ENCODE data around the gene PRKRIP1. TPM values are rescaled to one million over a fixed set of nuclear protein-coding genes. Genes with fewer than 3 reads are reported as not detected.
"Not testable (repeated sequence)": the region's sequence is repeated elsewhere in the genome, so short reads cannot be mapped to it uniquely, and the experiment has no call there.

The PRKRIP1 gene
- total RNA-seq, 5 donors from 2014 or later (not counting 1 experiment from before 2014, with no cell fraction given), result 37.1 to 56.2 (median 48.3) TPM

GRCh38 chr7:102365390-102365789 is 30.8 kb upstream of the PRKRIP1 start:
- POLR2A ChIA-PET; ATAC-seq (replicated peaks in 1 of 4); H3K9me3 Mint-ChIP-seq; CTCF ChIA-PET; H3K27ac ChIP-seq (ENCODE audit: low read length); H3K9me3 ChIP-seq; H3K4me1 ChIP-seq (ENCODE audit: control insufficient read depth in 1 of 2, extremely low read depth in 1 of 2, insufficient read depth in 2 of 2, low read length in 2 of 2); DNase-seq; H3K27ac Mint-ChIP-seq; H3K4me3 ChIP-seq (ENCODE audit: control insufficient read depth in 1 of 2, extremely low read depth in 1 of 2, low read length in 1 of 2); H3K36me3 ChIP-seq (ENCODE audit: control insufficient read depth in 2 of 2, extremely low read depth in 1 of 2, insufficient read depth in 1 of 2, low read length in 1 of 2); H3K27me3 Mint-ChIP-seq; H3K27me3 ChIP-seq (replicated peaks in 1 of 2; ENCODE audit: control insufficient read depth in 2 of 2, extremely low read depth in 1 of 2, insufficient read depth in 2 of 2, low read length in 1 of 2): not testable (repeated sequence)
- WGBS (ENCODE audit: insufficient coverage), result no CpG with 5 or more reads among the region's 7 CpGs
- Mint-ChIP-seq H3K4me1 (peaks cover 26 to 31% (median 31%) of the 10 kb centered on the region in 3 donors), H3K36me3 (peaks cover 19% of the 10 kb centered on the region), H3K4me3 (peak overlapping the region; percentile 31 to 90 (median 51))

GRCh38 chr7:102370038-102370437 is 26.1 kb upstream of the PRKRIP1 start:
- peaks cover 31% of the 10 kb centered on the region for H3K36me3 Mint-ChIP-seq
- POLR2A ChIA-PET, result interaction anchor here in 1 of 2 donors (0.6 kb wide), 1 partner anchor 677 kb away, joined by 3 read pairs; no protein-coding TSS in a partner anchor
- peak overlapping the region in 1 of 3 donors; percentile 29 for H3K4me3 Mint-ChIP-seq

GRCh38 chr7:102372796-102373195 is 23.4 kb upstream of the PRKRIP1 start:
- H3K27me3 Mint-ChIP-seq, POLR2A ChIA-PET: not testable (repeated sequence)

More at GRCh38 chr7:102370038-102370437, 26.1 kb upstream of the PRKRIP1 start:
- H3K27ac Mint-ChIP-seq; H3K9me3 Mint-ChIP-seq; ATAC-seq (replicated peaks in 1 of 4); CTCF ChIA-PET; H3K4me1 ChIP-seq (ENCODE audit: control insufficient read depth in 1 of 2, extremely low read depth in 1 of 2, insufficient read depth in 2 of 2, low read length in 2 of 2); H3K36me3 ChIP-seq (ENCODE audit: control insufficient read depth in 2 of 2, extremely low read depth in 1 of 2, insufficient read depth in 1 of 2, low read length in 1 of 2); H3K4me3 ChIP-seq (ENCODE audit: control insufficient read depth in 1 of 2, extremely low read depth in 1 of 2, low read length in 1 of 2); H3K27me3 ChIP-seq (replicated peaks in 1 of 2; ENCODE audit: control insufficient read depth in 2 of 2, extremely low read depth in 1 of 2, insufficient read depth in 2 of 2, low read length in 1 of 2); H3K27me3 Mint-ChIP-seq; H3K27ac ChIP-seq (ENCODE audit: low read length); DNase-seq; H3K9me3 ChIP-seq: not testable (repeated sequence)
- H3K4me1 Mint-ChIP-seq, result peaks cover 36 to 40% (median 36%) of the 10 kb centered on the region in 3 donors

GRCh38 chr7:102376964-102377466 is 19.1 kb upstream of the PRKRIP1 start:
- no peak for ATAC-seq (replicated peaks in 1 of 4)
- Histone ChIP-seq H3K4me1 (ENCODE audit: control insufficient read depth in 1 of 2, extremely low read depth in 1 of 2, insufficient read depth in 2 of 2, low read length in 2 of 2) (no peaks in the 10 kb centered on the region), H3K27me3 (replicated peaks in 1 of 2; ENCODE audit: control insufficient read depth in 2 of 2, extremely low read depth in 1 of 2, insufficient read depth in 2 of 2, low read length in 1 of 2) (no peaks in the 10 kb centered on the region), H3K4me3 (ENCODE audit: control insufficient read depth in 1 of 2, extremely low read depth in 1 of 2, low read length in 1 of 2) (no peak overlapping the region), H3K27ac (ENCODE audit: low read length) (no peak overlapping the region), H3K9me3 (no peaks in the 10 kb centered on the region), H3K36me3 (ENCODE audit: control insufficient read depth in 2 of 2, extremely low read depth in 1 of 2, insufficient read depth in 1 of 2, low read length in 1 of 2) (peaks cover 0 to 30% of the 10 kb centered on the region in 2 donors)
- peaks cover 7 to 14% (median 10%) of the 10 kb centered on the region in 3 donors for H3K4me1 Mint-ChIP-seq
- ChIA-PET CTCF (no interaction called here), POLR2A (no interaction called here)
- H3K9me3 Mint-ChIP-seq, result no peaks in the 10 kb centered on the region
- H3K27me3 Mint-ChIP-seq, result no peaks in the 10 kb centered on the region
- peaks cover 30% of the 10 kb centered on the region for H3K36me3 Mint-ChIP-seq
- 63% methylated on average over 2 of the region's 6 CpGs for WGBS (ENCODE audit: insufficient coverage)
- H3K27ac Mint-ChIP-seq, result peak overlapping the region in 1 of 2 donors; percentile 28
- no peak for DNase-seq
- H3K4me3 Mint-ChIP-seq, result no peak overlapping the region

More at GRCh38 chr7:102372796-102373195, 23.4 kb upstream of the PRKRIP1 start:
- H3K4me3 ChIP-seq (ENCODE audit: control insufficient read depth in 1 of 2, extremely low read depth in 1 of 2, low read length in 1 of 2); H3K27ac Mint-ChIP-seq; H3K9me3 Mint-ChIP-seq; CTCF ChIA-PET; DNase-seq; H3K9me3 ChIP-seq; H3K27ac ChIP-seq (ENCODE audit: low read length); H3K4me3 Mint-ChIP-seq; H3K4me1 ChIP-seq (ENCODE audit: control insufficient read depth in 1 of 2, extremely low read depth in 1 of 2, insufficient read depth in 2 of 2, low read length in 2 of 2); ATAC-seq (replicated peaks in 1 of 4); H3K27me3 ChIP-seq (replicated peaks in 1 of 2; ENCODE audit: control insufficient read depth in 2 of 2, extremely low read depth in 1 of 2, insufficient read depth in 2 of 2, low read length in 1 of 2): not testable (repeated sequence)
- peaks cover 24 to 30% (median 26%) of the 10 kb centered on the region in 3 donors for H3K4me1 Mint-ChIP-seq
- peaks cover 30% of the 10 kb centered on the region for H3K36me3 Mint-ChIP-seq
- H3K36me3 ChIP-seq (ENCODE audit: control insufficient read depth in 2 of 2, extremely low read depth in 1 of 2, insufficient read depth in 1 of 2, low read length in 1 of 2), result peaks cover 0 to 13% of the 10 kb centered on the region in 2 donors
- WGBS (ENCODE audit: insufficient coverage), result no CpG with 5 or more reads among the region's 2 CpGs

- not testable (repeated sequence) for H3K27me3 Mint-ChIP-seq; DNase-seq; H3K9me3 ChIP-seq; H3K4me1 Mint-ChIP-seq; ATAC-seq (replicated peaks in 1 of 4); H3K4me3 ChIP-seq (ENCODE audit: control insufficient read depth in 1 of 2, extremely low read depth in 1 of 2, low read length in 1 of 2); H3K9me3 Mint-ChIP-seq; H3K27me3 ChIP-seq (replicated peaks in 1 of 2; ENCODE audit: control insufficient read depth in 2 of 2, extremely low read depth in 1 of 2, insufficient read depth in 2 of 2, low read length in 1 of 2); H3K27ac Mint-ChIP-seq; H3K4me1 ChIP-seq (ENCODE audit: control insufficient read depth in 1 of 2, extremely low read depth in 1 of 2, insufficient read depth in 2 of 2, low read length in 2 of 2); H3K27ac ChIP-seq (ENCODE audit: low read length); H3K4me3 Mint-ChIP-seq
- ChIA-PET CTCF (interaction anchor here in 1 of 2 donors (0.6 kb wide), 1 partner anchor 96 kb away, joined by 3 read pairs; no protein-coding TSS in a partner anchor), POLR2A (interaction anchor here in 1 of 2 donors (0.7 kb wide), 1 partner anchor 1198 kb away, joined by 3 read pairs; no protein-coding TSS in a partner anchor)
- peaks cover 28% of the 10 kb centered on the region for H3K36me3 Mint-ChIP-seq
- 100% methylated on average over 1 of the region's 8 CpGs for WGBS (ENCODE audit: insufficient coverage)
- peaks cover 0 to 33% of the 10 kb centered on the region in 2 donors for H3K36me3 ChIP-seq (ENCODE audit: control insufficient read depth in 2 of 2, extremely low read depth in 1 of 2, insufficient read depth in 1 of 2, low read length in 1 of 2)
Observed at GRCh38 chr7:102380837-102381236, 15.3 kb upstream of the PRKRIP1 start.

- H3K27ac ChIP-seq (ENCODE audit: low read length); H3K9me3 Mint-ChIP-seq; H3K4me3 Mint-ChIP-seq; H3K4me3 ChIP-seq (ENCODE audit: control insufficient read depth in 1 of 2, extremely low read depth in 1 of 2, low read length in 1 of 2); H3K27me3 ChIP-seq (replicated peaks in 1 of 2; ENCODE audit: control insufficient read depth in 2 of 2, extremely low read depth in 1 of 2, insufficient read depth in 2 of 2, low read length in 1 of 2); H3K9me3 ChIP-seq; DNase-seq; POLR2A ChIA-PET; H3K27me3 Mint-ChIP-seq; H3K4me1 Mint-ChIP-seq; H3K4me1 ChIP-seq (ENCODE audit: control insufficient read depth in 1 of 2, extremely low read depth in 1 of 2, insufficient read depth in 2 of 2, low read length in 2 of 2); H3K27ac Mint-ChIP-seq; ATAC-seq (replicated peaks in 1 of 4): not testable (repeated sequence)
- CTCF ChIA-PET, result interaction anchor here in 1 of 2 donors (0.7 kb wide), 1 partner anchor 15 kb away, joined by 4 read pairs; no protein-coding TSS in a partner anchor
- peaks cover 0 to 29% of the 10 kb centered on the region in 2 donors for H3K36me3 ChIP-seq (ENCODE audit: control insufficient read depth in 2 of 2, extremely low read depth in 1 of 2, insufficient read depth in 1 of 2, low read length in 1 of 2)
- peaks cover 27% of the 10 kb centered on the region for H3K36me3 Mint-ChIP-seq
- no CpG with 5 or more reads among the region's 7 CpGs for WGBS (ENCODE audit: insufficient coverage)
Observed at GRCh38 chr7:102381696-102382425, 14.3 kb upstream of the PRKRIP1 start.
